HG02884 (cell line): ENCODE data around the gene ZSWIM7.
"Not testable (repeated sequence)": the region's sequence is repeated elsewhere in the genome, so short reads cannot be mapped to it uniquely, and the experiment has no call there.

Experiments used
- ATAC-seq: cut with Tn5 transposase; IDR thresholded peaks from one replicate; pipeline ENCODE4 v1.9.1; 2021; ENCODE audit warnings: mild to moderate bottlenecking, moderate library complexity; ENCODE audit not compliant: unreplicated experiment

ZSWIM7 gene

DNA sequence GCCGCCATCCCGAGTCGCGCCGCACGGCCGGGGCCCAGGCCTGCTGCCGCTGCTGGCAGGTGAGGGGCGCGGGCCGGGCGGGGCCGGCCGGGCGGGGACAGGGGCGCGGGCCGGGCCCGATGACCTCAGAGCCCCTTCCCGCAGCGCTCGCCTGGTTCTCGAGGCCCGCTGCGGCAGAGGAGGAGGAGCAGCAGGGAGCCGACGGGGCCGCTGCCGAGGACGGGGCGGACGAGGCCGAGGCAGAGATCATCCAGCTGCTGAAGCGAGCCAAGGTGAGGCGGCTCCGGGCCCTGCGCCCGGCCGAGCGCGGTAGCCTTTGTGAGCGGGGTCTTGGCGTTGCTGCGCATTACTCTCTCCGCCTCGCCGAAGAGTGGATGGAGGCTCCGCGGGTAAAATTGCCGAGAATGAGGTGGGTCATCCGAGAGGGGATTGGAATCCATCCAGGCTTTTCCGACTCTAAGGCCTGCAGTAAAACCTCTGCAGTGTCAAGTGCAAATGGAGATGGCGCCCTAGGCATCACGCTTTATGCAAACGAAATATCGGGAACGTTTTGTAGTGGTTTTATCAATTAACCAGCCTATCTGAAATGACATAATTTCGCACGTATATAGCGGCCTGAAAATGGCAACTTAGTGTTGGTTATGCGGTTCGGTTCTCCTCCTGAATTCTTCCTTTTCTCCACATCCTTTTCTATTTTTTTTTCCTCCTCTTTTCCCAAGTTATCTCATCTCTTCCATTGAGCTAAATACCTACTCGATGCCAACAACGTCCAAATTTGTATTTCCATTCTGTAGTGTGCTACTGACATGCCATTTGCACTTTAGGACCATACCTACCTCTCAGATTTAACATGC is 697 bp upstream of the ZSWIM7 start:
- peak; percentile 29 for ATAC-seq

DNA sequence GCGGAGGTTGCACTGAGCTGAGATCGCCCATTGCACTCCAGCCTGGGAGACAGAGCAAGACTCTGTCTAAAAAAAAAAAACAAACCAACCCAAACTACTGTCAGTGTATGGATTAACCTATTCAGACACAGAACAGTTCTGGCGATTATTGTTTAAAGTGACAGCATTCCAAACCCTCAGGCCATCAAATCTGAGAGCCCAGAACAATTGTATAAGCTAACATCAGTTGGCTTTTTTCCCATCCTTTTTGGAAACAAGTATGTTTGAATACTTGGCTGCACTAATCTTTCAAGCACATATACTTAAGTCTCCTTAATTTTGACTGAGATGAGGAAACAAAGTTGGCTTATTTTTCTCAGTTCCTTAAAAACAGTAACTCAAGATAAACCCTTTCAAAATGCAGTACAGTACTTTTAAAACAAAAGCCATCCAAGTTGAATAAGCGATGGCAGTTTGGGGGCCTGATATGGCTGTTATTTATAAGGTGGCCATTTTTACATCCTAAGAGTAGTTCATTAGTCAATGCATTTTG is 1.4 kb downstream of the ZSWIM7 start:
- no peak for ATAC-seq

DNA sequence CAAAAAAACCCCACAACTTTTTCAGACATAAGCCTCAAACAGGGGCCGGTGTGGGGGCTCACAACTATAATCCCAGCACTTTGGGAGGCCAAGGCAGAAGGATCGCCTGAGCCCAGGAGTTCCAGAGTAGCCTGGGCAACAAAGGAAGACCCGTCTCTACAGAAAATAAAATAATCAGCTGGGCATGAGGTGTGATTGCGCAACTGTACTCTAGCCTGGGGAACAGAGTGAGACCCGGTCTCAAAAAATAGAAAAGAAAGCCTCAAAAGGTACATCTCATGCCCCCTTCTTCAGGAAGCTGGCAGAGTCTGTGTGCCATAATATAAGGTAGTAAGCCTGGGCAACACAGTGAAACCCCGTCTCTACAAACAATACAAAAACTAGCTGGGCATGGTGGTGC is 3.2 kb downstream of the ZSWIM7 start:
- ATAC-seq, result no peak

DNA sequence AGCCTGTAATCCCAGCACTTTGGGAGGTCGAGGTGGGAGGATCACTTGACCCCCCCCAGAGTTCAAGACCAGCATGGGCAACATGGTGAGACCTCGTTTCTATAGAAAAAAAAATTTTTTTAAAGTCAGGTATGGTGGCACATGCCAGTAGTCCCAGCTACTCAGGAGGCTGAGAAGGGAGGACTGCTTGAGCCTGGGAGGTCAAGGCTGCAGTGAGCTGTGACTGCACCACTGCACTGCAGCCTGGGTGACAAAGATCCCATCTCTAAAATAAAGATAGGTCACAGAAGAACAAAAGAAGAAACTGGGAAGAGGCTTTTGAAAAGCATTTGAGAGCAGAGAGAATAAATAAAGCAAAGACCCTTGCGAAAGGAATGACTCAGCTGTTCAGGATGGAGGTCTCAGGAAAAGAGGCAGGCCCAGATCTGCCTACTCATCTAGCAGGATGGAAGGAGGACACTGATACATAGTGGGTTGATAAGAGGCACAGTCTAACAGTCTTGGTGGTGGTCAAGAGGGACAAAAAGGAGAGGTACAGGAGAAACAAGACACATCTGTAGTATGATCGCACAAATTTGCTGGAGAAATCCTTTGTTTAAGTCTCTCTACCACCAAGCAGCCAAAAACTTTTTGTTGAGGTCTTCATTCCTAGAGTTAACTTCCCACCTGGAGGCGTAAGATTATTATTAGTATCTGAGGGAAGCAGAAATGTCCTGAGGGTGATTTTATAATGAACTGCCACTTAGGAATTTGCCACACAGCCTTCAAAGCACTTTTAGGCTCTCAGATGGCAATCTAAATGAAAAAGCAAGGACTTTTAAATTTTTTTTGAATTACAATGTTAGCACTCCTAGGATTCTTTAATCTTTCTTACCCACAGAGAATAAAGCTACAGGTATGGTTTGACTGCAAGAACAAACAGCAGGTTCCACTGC is 17.6 kb downstream of the ZSWIM7 start:
- no peak for ATAC-seq

DNA sequence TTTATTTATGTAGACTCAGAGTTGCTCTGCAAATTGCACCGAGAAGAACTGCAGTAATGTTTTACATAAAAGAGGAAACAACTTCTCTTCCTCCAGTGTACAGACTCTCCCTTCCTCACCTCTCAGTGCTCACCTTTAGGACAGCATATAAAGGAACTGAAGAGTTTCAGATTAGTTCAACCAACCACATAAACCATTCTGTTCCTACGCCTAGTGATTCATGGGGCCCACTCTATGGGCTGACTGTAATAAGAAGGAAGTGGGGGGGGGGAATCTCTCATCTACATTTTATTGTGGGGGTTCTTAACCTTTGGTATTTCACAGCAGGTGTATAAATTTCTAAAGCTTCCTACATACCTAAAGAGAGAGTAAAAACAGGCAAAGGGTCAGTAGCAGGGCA is 18.3 kb downstream of the ZSWIM7 start:
- peak; percentile 92 for ATAC-seq

DNA sequence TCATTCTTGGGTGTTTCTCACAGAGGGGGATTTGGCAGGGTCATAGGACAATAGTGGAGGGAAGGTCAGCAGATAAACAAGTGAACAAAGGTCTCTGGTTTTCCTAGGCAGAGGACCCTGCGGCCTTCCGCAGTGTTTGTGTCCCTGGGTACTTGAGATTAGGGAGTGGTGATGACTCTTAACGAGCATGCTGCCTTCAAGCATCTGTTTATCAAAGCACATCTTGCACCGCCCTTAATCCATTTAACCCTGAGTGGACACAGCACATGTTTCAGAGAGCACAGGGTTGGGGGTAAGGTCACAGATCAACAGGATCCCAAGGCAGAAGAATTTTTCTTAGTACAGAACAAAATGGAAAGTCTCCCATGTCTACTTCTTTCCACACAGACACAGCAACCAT is 20.5 kb downstream of the ZSWIM7 start:
- not testable (repeated sequence) for ATAC-seq

GRCh38 chr17:15978606-15979005 is 20.9 kb downstream of the ZSWIM7 start:
- no peak for ATAC-seq

DNA sequence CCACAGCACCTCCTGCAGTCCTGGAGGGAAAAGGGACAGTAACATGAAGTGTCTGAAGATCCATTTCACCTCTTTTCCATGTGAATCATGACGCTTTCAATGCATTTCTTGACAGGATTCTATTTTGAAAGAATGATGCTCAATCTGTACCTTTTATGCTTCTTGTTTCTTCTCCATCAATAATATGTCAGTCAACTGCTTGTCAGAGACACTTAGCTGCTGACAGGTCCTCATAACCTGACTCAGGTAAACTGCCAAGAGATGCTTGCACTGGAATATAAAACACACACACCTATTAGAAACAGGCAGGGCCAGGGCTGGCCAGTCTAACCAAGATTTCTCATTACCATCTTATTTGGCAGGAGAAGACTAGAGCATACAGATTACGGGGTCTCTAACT is 21.6 kb downstream of the ZSWIM7 start:
- ATAC-seq, result no peak

DNA sequence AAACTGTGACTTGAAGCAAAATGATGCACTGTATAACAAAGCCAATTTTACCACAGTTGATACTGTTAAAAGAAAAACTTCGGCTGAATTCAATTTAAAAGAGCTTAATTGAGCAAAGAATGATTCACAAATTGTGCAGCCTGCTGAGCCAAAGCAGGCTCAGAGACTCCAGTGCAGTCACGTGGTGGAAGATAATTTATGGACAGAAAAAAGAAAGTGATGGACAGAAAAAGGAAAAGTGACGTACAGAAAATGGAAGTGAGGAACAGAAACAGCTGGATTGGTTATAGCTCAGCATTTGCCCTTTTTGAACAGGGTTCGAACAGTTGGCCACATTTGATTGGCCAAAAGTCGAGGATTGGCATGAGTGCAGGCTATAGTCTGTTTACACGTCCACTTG is 25.7 kb downstream of the ZSWIM7 start:
- no peak for ATAC-seq

DNA sequence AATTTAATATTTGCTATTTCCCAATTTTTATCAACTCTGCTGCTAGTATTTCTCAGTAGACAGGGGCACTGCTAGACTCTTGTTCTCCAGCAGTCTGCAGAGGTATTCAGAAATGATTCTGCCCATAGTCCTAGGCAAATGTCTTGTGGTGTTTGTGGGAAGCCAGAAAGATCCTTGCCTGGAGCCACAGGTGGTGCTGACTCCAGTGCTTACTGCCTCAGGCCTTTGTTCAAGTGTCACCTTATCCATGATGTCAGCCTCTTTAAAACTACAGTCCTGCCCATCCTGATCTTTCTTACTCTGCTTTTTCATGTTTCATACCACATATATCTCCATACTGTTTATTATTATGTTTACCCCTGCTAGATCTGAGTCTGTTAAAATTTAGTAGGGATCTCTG is 26.5 kb downstream of the ZSWIM7 start:
- ATAC-seq, result no peak

DNA sequence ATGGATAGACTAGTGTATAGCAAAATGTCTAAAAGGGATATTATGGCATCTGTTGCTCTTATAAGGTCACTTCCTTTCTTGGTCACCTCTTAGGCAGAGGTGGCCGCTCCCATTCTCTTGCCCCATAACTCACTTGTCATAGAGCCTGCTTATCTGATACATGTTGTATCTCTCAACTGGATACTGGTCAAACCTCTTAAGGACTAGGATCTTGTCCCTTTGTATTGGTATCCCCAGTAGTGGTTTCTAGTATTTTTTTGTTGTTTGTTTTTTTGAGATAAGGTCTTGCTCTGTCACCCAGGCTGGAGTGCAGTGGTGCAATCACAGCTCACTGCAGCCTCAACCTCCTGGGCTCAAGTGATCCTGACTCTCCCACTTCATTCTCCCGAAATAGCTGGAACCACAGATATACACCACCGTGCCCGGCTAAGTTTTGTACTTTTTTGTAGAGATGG is 27.0 kb downstream of the ZSWIM7 start:
- ATAC-seq, result no peak

- ATAC-seq, result no peak
Measured at GRCh38 chr17:15971882-15972281, 27.6 kb downstream of the ZSWIM7 start.

- no peak for ATAC-seq
Measured at GRCh38 chr17:15971098-15971678, 28.3 kb downstream of the ZSWIM7 start.

- no peak for ATAC-seq
Measured at GRCh38 chr17:15970500-15970899, 29.0 kb downstream of the ZSWIM7 start.

GRCh38 chr17:15969463-15969862 is 30.0 kb downstream of the ZSWIM7 start:
- no peak for ATAC-seq

DNA sequence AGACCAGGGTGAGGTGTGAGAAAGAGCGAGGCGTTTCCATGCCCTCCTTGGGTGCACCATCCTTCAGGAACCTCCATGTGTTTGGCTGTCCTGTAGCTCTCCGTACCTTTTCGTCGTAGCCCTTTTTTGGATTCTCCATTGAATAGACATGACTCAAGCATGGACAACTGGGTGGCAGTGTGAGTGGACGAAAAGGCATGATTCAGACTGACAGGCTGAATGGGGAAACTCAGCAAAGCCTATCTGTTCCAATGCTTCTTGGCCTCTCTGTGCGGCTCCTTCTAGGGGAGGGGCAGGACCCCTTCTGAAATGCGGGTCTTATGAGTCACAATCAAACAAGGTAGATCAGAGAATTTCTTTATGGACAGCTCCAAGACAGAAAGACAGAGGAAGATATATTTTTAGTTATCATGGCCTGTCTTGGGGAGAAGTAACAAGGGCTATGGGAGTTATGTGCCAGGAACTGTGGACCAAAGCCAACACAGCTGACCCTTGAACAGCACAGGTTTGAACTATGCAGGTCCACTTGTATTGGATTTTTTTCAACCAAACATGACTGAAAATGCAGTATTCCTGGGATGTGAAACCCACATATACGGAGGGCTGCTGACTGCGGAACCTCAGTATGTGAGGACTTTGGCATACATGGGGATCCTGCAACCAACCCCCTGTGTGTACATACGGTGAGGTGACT is 31.7 kb downstream of the ZSWIM7 start:
- no peak for ATAC-seq

- ATAC-seq, result no peak
Measured at GRCh38 chr17:15966879-15967248, 32.6 kb downstream of the ZSWIM7 start.

DNA sequence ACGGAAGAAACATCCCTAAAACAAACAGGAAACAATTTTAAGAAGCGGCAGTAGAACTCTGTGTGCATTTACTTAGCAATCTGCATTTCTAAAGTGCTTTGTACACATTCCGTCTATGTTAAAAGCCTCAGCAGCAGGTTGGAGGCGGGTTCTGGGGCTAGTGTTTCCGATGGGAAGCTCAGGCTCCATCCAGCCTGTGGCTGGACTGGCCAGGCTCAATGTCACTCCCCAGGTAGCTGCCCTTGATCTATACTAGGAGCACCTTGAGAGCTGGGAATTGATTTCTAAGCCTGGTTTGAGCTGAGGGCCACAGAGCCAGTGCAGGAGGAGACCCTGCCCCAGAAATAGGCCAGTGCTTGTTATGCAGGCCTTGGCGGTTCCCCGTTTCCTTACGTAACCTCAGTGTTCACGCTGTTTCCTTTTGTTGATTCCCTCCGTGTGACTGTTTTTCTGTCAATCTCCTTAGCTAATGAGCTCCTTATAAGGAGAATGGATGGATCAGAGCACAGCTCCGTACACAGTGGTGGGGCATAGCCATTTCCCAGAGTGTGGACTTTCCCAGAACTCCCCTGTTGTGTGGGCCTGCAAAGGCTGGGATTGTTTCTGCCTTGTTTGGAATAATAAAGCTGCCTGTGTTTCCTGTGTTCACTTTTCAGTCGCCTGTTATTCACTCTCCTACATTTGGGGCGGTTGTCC is 33.2 kb downstream of the ZSWIM7 start:
- no peak for ATAC-seq

DNA sequence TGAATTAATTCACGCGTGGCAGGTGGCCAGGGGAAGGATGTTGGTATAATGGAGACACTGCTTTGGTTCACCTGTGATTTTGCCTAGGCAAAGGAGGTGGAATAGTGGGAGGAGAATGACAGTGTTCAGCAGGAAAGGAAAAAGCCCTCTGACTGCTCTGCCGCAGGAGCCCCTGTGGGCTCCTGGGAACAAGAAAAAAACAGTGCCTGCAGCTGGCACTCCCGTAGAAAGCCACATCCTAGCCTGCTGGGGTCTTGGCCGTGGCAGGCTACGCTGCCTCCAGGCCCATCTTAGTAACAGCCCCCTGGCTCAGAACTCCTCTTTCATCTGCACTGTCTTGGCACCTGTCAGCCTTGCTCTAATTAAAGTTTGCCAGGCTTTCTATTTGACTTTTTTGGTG is 34.0 kb downstream of the ZSWIM7 start:
- ATAC-seq, result no peak

GRCh38 chr17:15963670-15964110 is 35.8 kb downstream of the ZSWIM7 start:
- ATAC-seq, result no peak
